Retina (tissue), 1 donor: ENCODE data around the gene PPP2R5D.

ENCODE experiments used
- DNase-seq: peaks from one replicate; pipeline ENCODE4 v3.0.0-alpha.2; 2016

Gene PPP2R5D

DNA sequence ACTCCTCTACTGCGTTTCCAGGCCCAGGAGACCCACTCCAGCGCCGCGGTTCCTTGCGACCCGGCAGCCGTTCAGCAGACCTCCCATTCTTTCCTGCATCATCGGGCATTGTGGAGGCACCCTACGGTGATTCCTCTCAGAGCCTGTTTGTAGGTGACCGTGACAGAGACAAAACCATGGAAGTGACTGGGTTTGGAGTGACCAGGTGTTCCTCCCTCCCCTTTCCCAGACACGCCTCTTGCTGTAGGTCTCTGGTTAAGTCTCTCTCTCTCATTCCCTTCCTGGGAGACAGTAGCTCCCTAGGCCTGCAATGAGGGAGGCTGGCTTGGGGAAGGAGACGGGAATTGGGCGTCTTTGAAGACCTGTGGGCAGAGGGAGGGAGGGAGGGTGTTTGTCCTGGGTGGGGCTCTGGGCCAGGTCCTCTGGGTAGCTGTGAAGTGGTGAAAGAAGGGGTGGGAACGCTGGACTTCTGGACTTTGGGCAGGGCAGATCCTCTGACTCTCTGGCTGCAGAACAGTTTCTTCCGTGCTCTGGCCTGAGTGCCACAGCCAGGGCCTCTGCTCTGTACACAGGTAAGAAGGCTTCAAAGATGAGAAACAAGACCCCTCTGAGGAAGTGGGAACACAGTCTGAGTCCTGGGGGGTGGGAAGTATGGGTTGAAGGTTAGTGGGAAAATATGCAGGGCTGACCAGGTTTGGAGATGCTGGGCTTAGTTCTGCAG is 75.8 kb downstream of the PPP2R5D start:
- no peak for DNase-seq

DNA sequence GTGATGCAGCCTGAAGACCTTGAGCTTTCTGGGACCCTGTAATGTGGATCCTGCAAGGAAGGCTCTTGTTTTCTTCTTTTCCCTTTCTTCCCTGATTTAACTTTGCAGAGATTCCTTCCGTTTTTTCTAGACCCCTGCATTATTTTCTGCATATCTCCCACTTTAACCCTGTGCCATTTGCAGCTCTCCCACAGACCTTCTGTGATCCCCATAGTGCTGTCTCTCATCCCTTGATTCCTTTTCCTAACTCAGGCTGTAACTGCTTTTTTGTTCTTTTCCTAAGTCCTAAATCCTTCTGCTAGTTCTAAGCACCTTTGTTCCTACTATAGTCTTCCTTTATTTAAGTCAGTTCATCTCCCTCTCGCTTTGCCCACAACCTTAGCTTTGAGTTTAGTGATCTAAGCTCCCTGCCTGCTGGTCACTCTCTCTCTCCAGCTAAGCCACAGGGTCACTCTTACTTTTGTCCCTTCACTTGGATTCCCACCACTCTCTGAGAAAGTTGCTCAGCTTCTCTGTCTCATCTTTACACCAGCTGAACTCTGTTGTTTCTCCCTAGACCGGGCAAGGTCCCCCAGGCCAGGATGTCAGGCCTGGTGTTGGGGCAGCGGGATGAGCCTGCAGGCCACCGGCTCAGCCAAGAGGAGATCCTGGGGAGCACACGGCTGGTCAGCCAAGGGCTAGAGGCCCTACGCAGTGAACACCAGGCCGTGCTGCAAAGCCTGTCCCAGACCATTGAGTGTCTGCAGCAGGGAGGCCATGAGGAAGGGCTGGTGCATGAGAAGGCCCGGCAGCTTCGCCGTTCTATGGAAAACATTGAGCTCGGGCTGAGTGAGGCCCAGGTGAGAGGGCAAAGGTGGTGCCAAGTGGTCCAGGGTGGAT is 76.6 kb downstream of the PPP2R5D start:
- DNase-seq = no peak

DNA sequence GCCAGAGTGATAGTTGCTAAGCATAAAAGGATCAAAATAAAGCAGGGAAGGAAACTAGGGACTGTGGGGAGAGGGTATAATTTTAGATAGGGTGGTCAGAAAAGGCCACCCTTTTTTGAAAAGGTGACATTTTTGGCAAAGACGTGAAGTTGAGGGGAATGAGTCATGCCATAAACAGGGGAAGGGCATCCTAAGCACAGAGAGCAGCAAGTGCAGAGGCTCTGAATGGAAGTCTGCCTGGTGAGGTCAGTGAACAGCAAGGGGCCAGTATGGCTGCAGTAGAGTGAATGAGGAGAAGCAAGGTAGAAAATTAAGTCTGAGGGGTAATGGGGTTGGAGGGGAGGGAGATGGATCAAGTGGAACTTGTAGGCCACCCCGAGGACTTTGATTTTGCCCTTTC is 77.5 kb downstream of the PPP2R5D start:
- DNase-seq = no peak
